DMS 273 (cell line): ENCODE measurements around the gene TP73.
A peak's percentile ranks its signal among the peaks of the same experiment; 100 is the strongest.

Experiments
- DNase-seq: peaks from one replicate; lab custom pipeline; 2025; ENCODE audit not compliant: unreplicated experiment; lab: John Stamatoyannopoulos, UW

The TP73 gene

GRCh38 chr1:3683992-3684391 lies 31.7 kb downstream of the TP73 start:
- DNase-seq, result no peak

GRCh38 chr1:3685222-3685621 lies 32.9 kb downstream of the TP73 start:
- no peak for DNase-seq

GRCh38 chr1:3685906-3686305 lies 33.6 kb downstream of the TP73 start:
- DNase-seq, result no peak

GRCh38 chr1:3687504-3687903 lies 35.2 kb downstream of the TP73 start:
- peak; percentile 57 for DNase-seq

- DNase-seq, result peak; percentile 52
Measured at GRCh38 chr1:3688356-3689137, 36.2 kb downstream of the TP73 start.

- no peak for DNase-seq
Measured at GRCh38 chr1:3689138-3689750, 36.9 kb downstream of the TP73 start.

- peak; percentile 89 for DNase-seq
Measured at GRCh38 chr1:3690282-3691065, 38.2 kb downstream of the TP73 start.

- DNase-seq, result peak; percentile 87
Measured at GRCh38 chr1:3691421-3692204, 39.3 kb downstream of the TP73 start.

GRCh38 chr1:3692598-3692997 lies 40.3 kb downstream of the TP73 start:
- peak; percentile 76 for DNase-seq

GRCh38 chr1:3693321-3693720 lies 41.0 kb downstream of the TP73 start:
- no peak for DNase-seq

- DNase-seq, result peak; percentile 94
Measured at GRCh38 chr1:3695326-3696217, 43.3 kb downstream of the TP73 start.

GRCh38 chr1:3696689-3697088 lies 44.4 kb downstream of the TP73 start:
- peak; percentile 73 for DNase-seq

GRCh38 chr1:3697104-3697503 lies 44.8 kb downstream of the TP73 start:
- peak; percentile 63 for DNase-seq

GRCh38 chr1:3697810-3698209 lies 45.5 kb downstream of the TP73 start:
- peak; percentile 95 for DNase-seq

GRCh38 chr1:3698660-3699408 lies 46.5 kb downstream of the TP73 start:
- no peak for DNase-seq

GRCh38 chr1:3699596-3699995 lies 47.3 kb downstream of the TP73 start:
- no peak for DNase-seq

- DNase-seq, result no peak
Measured at GRCh38 chr1:3700631-3701030, 48.3 kb downstream of the TP73 start.

- peak; percentile 54 for DNase-seq
Measured at GRCh38 chr1:3702528-3702927, 50.2 kb downstream of the TP73 start.

GRCh38 chr1:3702990-3703728 lies 50.8 kb downstream of the TP73 start:
- DNase-seq, result peak; percentile 51
